ENCODE measurements around the gene BAZ1B. TPM values are rescaled to one million over a fixed set of nuclear protein-coding genes. Genes with fewer than 3 reads are reported as not detected.
"Not testable (repeated sequence)": the region's sequence is repeated elsewhere in the genome, so short reads cannot be mapped to it uniquely, and the experiment has no call there.

BAZ1B gene
- total RNA-seq, 1 donor from 2014 or later: 134 TPM

DNA sequence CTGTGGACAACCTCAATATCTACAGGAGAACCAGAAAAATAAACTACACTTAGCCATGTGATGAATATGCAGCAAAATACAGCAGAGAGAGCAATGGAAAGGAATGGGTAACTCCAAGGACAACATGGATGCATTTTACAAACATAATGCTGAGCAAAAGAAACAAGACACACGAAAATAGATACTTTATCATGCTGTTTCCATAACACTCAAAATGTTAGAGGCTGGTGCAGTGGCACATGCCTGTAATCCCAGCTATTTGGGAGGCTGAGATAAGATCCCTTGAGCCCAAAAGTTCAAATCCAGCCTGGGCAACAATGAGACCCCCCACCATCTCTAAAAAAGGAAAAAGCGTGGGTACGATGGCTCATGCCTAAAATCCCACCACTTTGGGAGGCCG, 27.1 kb upstream of the BAZ1B start:
- no peak overlapping the region for H3K4me3 Mint-ChIP-seq
- H3K27ac Mint-ChIP-seq (ENCODE audit: unreplicated experiment): no peak overlapping the region
- DNase-seq (ENCODE audit: low read depth, low spot score): no peak
- H3K27me3 Mint-ChIP-seq (ENCODE audit: low read depth): no peaks in the 10 kb centered on the region
- TF ChIP-seq, protein P1, sequence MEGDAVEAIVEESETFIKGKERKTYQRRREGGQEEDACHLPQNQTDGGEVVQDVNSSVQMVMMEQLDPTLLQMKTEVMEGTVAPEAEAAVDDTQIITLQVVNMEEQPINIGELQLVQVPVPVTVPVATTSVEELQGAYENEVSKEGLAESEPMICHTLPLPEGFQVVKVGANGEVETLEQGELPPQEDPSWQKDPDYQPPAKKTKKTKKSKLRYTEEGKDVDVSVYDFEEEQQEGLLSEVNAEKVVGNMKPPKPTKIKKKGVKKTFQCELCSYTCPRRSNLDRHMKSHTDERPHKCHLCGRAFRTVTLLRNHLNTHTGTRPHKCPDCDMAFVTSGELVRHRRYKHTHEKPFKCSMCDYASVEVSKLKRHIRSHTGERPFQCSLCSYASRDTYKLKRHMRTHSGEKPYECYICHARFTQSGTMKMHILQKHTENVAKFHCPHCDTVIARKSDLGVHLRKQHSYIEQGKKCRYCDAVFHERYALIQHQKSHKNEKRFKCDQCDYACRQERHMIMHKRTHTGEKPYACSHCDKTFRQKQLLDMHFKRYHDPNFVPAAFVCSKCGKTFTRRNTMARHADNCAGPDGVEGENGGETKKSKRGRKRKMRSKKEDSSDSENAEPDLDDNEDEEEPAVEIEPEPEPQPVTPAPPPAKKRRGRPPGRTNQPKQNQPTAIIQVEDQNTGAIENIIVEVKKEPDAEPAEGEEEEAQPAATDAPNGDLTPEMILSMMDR (conservative IDR thresholded peaks at IDR 0.05): no peak
- H3K9me3 Mint-ChIP-seq: no peaks in the 10 kb centered on the region
- no peaks in the 10 kb centered on the region for H3K4me1 Mint-ChIP-seq
- peaks cover 13% of the 10 kb centered on the region for H3K36me3 Mint-ChIP-seq (ENCODE audit: low read depth)

DNA sequence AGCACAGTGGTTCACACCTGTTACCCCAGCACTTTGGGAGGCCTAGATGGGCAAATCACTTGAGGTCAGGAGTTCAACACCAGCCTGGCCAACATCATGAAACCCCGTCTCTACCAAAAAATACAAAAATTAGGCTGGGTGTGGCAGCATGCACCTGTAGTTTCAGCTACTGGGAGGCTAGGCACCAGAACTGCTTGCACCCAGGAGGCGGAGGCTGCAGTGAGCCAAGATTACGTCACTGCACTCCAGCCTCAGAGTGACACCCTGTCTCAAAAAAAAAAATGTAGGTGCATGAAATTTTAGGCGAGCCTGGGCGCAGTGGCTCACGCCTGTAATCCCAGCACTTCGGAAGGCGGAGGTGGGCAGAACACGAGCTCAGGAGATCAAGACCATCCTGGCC, 25.7 kb upstream of the BAZ1B start:
- no peaks in the 10 kb centered on the region for H3K4me1 Mint-ChIP-seq
- no peaks in the 10 kb centered on the region for H3K9me3 Mint-ChIP-seq
- H3K27me3 Mint-ChIP-seq (ENCODE audit: low read depth): no peaks in the 10 kb centered on the region
- H3K36me3 Mint-ChIP-seq (ENCODE audit: low read depth): peaks cover 13% of the 10 kb centered on the region
- H3K4me3 Mint-ChIP-seq: no peak overlapping the region
- no peak overlapping the region for H3K27ac Mint-ChIP-seq (ENCODE audit: unreplicated experiment)
- TF ChIP-seq, protein P1 (conservative IDR thresholded peaks at IDR 0.05): no peak
- no peak for DNase-seq (ENCODE audit: low read depth, low spot score)

DNA sequence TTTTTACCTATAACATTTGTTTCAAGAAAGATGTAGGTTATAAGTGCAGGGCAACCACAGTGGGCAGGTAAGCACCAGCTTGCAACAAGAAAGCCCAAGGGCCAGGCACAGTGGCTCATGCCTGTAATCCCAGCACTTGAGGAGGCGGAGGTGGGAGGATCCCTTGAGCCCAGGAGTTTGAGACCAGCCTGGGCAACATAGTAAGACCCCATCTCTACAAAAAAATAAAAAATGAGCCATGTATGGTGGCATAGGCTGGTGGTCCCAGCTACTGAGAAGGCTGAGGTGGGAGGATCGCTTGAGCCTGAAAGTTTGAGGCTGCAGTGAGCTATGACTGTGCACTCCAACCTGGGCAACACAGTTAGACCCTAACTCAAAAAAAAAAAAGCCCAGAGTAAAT, 22.6 kb upstream of the BAZ1B start:
- TF ChIP-seq, protein P1 (conservative IDR thresholded peaks at IDR 0.05): no peak
- Mint-ChIP-seq H3K36me3 (ENCODE audit: low read depth) (peaks cover 17% of the 10 kb centered on the region), H3K27ac (ENCODE audit: unreplicated experiment) (no peak overlapping the region), H3K4me1 (no peaks in the 10 kb centered on the region), H3K4me3 (no peak overlapping the region), H3K27me3 (ENCODE audit: low read depth) (no peaks in the 10 kb centered on the region), H3K9me3 (no peaks in the 10 kb centered on the region)
- no peak for DNase-seq (ENCODE audit: low read depth, low spot score)

DNA sequence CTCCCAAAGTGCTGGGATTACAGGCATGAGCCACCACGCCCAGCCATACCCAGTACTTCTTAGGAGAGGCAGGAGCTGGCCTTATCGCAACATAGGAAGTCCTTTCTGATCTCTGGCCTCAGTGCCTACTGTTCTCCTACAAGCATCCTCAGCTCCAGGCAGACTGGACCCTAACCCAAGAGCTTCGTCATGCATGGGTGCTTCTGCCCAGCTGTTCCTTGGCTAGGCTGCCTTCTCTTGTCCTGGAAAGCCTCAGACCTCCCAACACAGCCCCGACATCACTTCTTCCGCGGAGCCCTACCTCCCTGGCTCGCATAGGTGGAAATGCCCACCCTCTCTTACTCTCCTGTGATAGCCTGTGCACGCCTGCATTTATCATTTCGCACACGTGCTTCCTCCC, 19.6 kb upstream of the BAZ1B start:
- no peak for DNase-seq (ENCODE audit: low read depth, low spot score)

DNA sequence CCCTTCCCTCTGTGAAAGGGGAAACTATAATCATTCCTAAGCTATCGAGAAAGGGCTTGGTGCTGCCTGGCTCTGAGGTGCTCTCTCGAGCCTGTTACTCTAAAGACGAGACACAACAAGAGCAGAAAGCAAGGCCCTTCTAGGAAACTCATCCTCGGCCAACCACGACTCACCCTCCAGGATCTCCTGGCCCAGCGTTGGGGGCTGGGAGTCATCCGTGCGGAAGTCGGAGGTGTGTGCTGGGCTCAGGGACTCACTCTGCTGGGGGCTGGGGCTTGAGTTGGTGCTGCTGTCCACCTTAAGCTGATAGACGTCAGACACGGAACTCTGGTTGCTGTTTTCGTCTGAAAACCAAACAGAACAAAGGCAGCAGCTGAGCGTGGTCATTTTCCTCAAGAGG, 17.6 kb upstream of the BAZ1B start:
- Mint-ChIP-seq H3K27ac (ENCODE audit: unreplicated experiment) (no peak overlapping the region), H3K4me3 (no peak overlapping the region)

More for the DNA sequence above, 19.6 kb upstream of the BAZ1B start:
- TF ChIP-seq, protein P1 (conservative IDR thresholded peaks at IDR 0.05): no peak
- Mint-ChIP-seq H3K9me3 (no peaks in the 10 kb centered on the region), H3K27me3 (ENCODE audit: low read depth) (no peaks in the 10 kb centered on the region), H3K27ac (ENCODE audit: unreplicated experiment) (no peak overlapping the region), H3K4me3 (no peak overlapping the region), H3K36me3 (ENCODE audit: low read depth) (peaks cover 19% of the 10 kb centered on the region), H3K4me1 (no peaks in the 10 kb centered on the region)

DNA sequence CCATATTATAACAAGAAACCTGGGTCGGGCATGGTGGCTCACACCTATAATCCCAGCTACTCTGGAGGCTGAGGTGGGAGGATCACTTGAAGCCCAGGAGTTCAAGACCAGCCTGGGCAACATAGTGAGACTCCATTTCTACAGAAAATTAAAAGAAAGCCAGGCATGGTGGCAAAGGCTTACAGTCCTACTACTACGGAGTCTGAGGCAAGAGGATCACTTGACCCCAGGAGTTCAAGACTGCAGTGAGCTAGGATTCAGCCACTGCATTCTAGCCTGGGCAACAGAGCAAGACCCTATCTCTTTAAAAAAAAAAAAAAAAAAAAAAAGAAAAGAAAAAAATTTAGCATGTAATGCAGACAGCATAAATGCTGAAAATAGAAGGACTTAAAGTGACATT, 16.4 kb upstream of the BAZ1B start:
- DNase-seq (ENCODE audit: low read depth, low spot score); H3K27ac Mint-ChIP-seq (ENCODE audit: unreplicated experiment); H3K27me3 Mint-ChIP-seq (ENCODE audit: low read depth); H3K4me3 Mint-ChIP-seq; H3K4me1 Mint-ChIP-seq; H3K9me3 Mint-ChIP-seq: not testable (repeated sequence)
- H3K36me3 Mint-ChIP-seq (ENCODE audit: low read depth): peaks cover 21% of the 10 kb centered on the region

More for the DNA sequence above, 17.6 kb upstream of the BAZ1B start:
- TF ChIP-seq, protein P1 (conservative IDR thresholded peaks at IDR 0.05): no peak
- H3K36me3 Mint-ChIP-seq (ENCODE audit: low read depth): peaks cover 21% of the 10 kb centered on the region
- H3K27me3 Mint-ChIP-seq (ENCODE audit: low read depth): no peaks in the 10 kb centered on the region
- H3K9me3 Mint-ChIP-seq: no peaks in the 10 kb centered on the region
- no peaks in the 10 kb centered on the region for H3K4me1 Mint-ChIP-seq
- DNase-seq (ENCODE audit: low read depth, low spot score): no peak
